ENCODE results near the gene SULF2. TPM values are rescaled to one million over a fixed set of nuclear protein-coding genes. Genes with fewer than 3 reads are reported as not detected.

Gene SULF2
- total and polyA plus RNA-seq, 2 donors: 34.7 to 40.3 TPM

DNA sequence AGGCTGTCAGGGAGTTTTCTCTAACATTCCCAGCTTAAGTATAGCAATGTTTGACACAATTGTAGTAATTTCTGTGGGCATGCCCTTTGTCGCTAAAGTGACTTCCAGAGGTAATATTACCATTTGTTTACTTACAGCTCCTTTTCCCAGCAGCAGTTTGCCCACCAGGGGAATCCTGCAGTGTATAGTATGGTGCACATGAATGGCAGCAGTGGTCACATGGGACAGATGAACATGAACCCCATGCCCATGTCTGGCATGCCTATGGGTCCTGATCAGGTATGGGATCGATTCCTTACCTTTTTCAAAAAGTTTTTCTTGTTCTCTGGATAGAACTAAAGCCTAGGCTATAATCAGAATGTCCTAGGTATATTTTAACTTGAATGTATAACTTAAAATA, 132.5 kb downstream of the SULF2 start:
- DNase-seq (ENCODE audit: extremely low spot score): no peak
- WGBS: 95% methylated on average over 2 of the region's 2 CpGs

DNA sequence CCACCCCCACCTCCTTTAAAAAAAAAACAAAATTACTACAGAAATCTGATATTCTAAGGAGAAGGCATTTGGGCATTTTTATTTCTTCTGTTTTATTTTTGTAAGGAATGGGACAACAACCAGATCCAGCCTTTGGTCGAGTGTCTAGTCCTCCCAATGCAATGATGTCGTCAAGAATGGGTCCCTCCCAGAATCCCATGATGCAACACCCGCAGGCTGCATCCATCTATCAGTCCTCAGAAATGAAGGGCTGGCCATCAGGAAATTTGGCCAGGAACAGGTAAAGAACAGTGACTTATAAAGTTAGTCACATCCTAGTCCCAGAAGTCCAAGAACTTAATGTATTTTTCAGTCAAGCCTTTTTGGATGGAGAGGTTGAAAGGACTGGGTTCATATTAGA, 133.0 kb downstream of the SULF2 start:
- H3K4me1 ChIP-seq (ENCODE audit: insufficient read depth): no peaks in the 10 kb centered on the region
- H3K36me3 ChIP-seq (ENCODE audit: insufficient read depth): peaks cover 14% of the 10 kb centered on the region
- H3K27ac ChIP-seq (ENCODE audit: low read depth): no peak overlapping the region
- 77% methylated on average over 3 of the region's 3 CpGs for WGBS
- H3K4me3 ChIP-seq (ENCODE audit: low read depth, low read length): no peak overlapping the region
- DNase-seq (ENCODE audit: extremely low spot score): no peak

More for the DNA sequence above, 132.5 kb downstream of the SULF2 start:
- Histone ChIP-seq H3K36me3 (ENCODE audit: insufficient read depth) (peaks cover 14% of the 10 kb centered on the region), H3K27ac (ENCODE audit: low read depth) (no peak overlapping the region), H3K4me3 (ENCODE audit: low read depth, low read length) (no peak overlapping the region), H3K4me1 (ENCODE audit: insufficient read depth) (no peaks in the 10 kb centered on the region)

GRCh38 chr20:47648943-47649342, 136.3 kb downstream of the SULF2 start:
- no peak for DNase-seq (ENCODE audit: extremely low spot score)
- 83% methylated on average over 6 of the region's 6 CpGs for WGBS
- Histone ChIP-seq H3K4me1 (ENCODE audit: insufficient read depth) (no peaks in the 10 kb centered on the region), H3K4me3 (ENCODE audit: low read depth, low read length) (no peak overlapping the region), H3K36me3 (ENCODE audit: insufficient read depth) (peaks cover 15% of the 10 kb centered on the region), H3K27ac (ENCODE audit: low read depth) (no peak overlapping the region)

- Histone ChIP-seq H3K4me3 (ENCODE audit: low read depth, low read length) (no peak overlapping the region), H3K27ac (ENCODE audit: low read depth) (no peak overlapping the region), H3K4me1 (ENCODE audit: insufficient read depth) (no peaks in the 10 kb centered on the region), H3K36me3 (ENCODE audit: insufficient read depth) (peaks cover 10% of the 10 kb centered on the region)
- 88% methylated on average over 7 of the region's 7 CpGs for WGBS
- DNase-seq (ENCODE audit: extremely low spot score): no peak
Observed at GRCh38 chr20:47647994-47648393, 137.3 kb downstream of the SULF2 start.

DNA sequence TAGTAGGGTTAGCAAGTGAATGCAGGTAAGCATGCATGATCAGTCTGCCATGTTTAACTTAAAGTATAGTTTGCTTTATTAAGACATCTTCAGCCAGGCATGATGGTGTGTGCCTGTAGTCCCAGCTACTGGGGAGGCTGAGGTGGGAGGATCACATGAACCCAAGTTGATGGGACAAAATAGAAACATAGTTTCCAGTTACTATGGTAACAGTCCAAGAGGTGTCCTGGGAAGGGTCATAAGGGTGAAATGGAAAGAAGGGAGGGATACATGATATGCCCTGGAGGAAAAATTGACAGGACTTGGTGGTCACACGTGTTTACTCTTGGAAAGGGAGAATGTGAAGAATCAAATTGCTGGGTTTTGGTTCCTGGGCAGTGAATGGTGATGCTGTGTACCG, 139.6 kb downstream of the SULF2 start:
- no peak overlapping the region for H3K27ac ChIP-seq (ENCODE audit: low read depth)
- peaks cover 7% of the 10 kb centered on the region for H3K36me3 ChIP-seq (ENCODE audit: insufficient read depth)
- no peak for DNase-seq (ENCODE audit: extremely low spot score)
- WGBS: 65% methylated on average over 2 of the region's 2 CpGs
- no peak overlapping the region for H3K4me3 ChIP-seq (ENCODE audit: low read depth, low read length)
- H3K4me1 ChIP-seq (ENCODE audit: insufficient read depth): no peaks in the 10 kb centered on the region

DNA sequence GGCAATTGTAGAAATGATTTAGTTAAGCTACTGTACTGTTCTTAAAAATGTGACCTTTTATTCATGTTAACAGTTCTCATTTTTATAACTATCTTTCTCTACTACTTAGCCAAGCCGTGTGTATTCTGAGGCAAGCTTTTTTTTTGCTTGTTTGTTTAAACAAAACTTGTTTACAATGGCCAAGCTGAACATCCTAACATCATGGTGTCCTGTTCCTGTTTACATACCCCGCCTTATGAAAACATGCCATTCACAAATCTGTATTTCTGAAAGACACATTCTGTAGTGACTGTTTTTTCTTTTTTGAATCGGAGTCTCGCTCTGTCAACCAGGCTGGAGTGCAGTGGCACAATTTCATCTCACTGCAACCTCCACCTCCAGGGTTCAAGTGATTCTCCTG, 142.7 kb downstream of the SULF2 start:
- H3K36me3 ChIP-seq (ENCODE audit: insufficient read depth): peaks cover 8% of the 10 kb centered on the region
- DNase-seq (ENCODE audit: extremely low spot score): no peak
- H3K4me1 ChIP-seq (ENCODE audit: insufficient read depth): no peaks in the 10 kb centered on the region
- no peak overlapping the region for H3K27ac ChIP-seq (ENCODE audit: low read depth)
- H3K4me3 ChIP-seq (ENCODE audit: low read depth, low read length): no peak overlapping the region
- WGBS: 84% methylated on average over 4 of the region's 4 CpGs

DNA sequence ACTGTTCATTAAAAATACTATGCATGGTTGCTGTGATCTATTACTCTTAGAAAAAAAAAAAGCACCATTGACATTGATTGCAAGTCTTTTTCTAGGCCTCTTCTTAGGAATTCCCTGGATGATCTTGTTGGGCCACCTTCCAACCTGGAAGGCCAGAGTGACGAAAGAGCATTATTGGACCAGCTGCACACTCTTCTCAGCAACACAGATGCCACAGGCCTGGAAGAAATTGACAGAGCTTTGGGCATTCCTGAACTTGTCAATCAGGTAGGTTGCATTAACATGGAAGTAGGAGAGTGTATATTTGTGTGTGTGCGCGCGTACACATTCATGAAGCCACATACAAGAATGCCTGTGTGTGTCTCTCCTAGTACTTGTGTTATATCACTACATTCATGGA, 143.2 kb downstream of the SULF2 start:
- H3K4me3 ChIP-seq (ENCODE audit: low read depth, low read length): no peak overlapping the region
- WGBS: 93% methylated on average over 4 of the region's 4 CpGs
- H3K27ac ChIP-seq (ENCODE audit: low read depth): no peak overlapping the region
- DNase-seq (ENCODE audit: extremely low spot score): no peak
- no peaks in the 10 kb centered on the region for H3K4me1 ChIP-seq (ENCODE audit: insufficient read depth)
- peaks cover 7% of the 10 kb centered on the region for H3K36me3 ChIP-seq (ENCODE audit: insufficient read depth)

DNA sequence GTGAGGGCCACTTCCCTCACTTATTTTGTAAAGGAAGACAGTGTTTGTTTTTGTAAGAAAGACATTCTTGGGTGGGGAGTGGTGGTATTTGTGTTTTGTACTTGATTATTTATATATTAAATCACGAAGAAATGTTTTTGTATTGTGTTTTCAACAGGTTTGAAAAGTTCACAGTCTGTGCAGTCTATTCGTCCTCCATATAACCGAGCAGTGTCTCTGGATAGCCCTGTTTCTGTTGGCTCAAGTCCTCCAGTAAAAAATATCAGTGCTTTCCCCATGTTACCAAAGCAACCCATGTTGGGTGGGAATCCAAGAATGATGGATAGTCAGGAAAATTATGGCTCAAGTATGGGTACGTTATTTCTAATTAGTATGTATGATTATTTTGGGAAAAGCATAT, 146.4 kb downstream of the SULF2 start:
- H3K36me3 ChIP-seq (ENCODE audit: insufficient read depth): peaks cover 12% of the 10 kb centered on the region
- H3K27ac ChIP-seq (ENCODE audit: low read depth): no peak overlapping the region
- 53% methylated on average over 4 of the region's 4 CpGs for WGBS
- no peaks in the 10 kb centered on the region for H3K4me1 ChIP-seq (ENCODE audit: insufficient read depth)
- H3K4me3 ChIP-seq (ENCODE audit: low read depth, low read length): no peak overlapping the region
- no peak for DNase-seq (ENCODE audit: extremely low spot score)

DNA sequence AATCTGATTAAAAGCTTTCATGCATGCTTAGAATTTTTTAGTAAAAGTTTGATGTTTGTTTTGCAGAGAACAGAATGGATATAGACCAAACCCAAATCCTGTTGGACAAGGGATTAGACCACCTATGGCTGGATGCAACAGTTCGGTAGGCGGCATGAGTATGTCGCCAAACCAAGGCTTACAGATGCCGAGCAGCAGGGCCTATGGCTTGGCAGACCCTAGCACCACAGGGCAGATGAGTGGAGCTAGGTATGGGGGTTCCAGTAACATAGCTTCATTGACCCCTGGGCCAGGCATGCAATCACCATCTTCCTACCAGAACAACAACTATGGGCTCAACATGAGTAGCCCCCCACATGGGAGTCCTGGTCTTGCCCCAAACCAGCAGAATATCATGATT, 150.0 kb downstream of the SULF2 start:
- peaks cover 10% of the 10 kb centered on the region for H3K36me3 ChIP-seq (ENCODE audit: insufficient read depth)
- 98% methylated on average over 4 of the region's 4 CpGs for WGBS
- H3K4me1 ChIP-seq (ENCODE audit: insufficient read depth): no peaks in the 10 kb centered on the region
- no peak overlapping the region for H3K4me3 ChIP-seq (ENCODE audit: low read depth, low read length)
- no peak overlapping the region for H3K27ac ChIP-seq (ENCODE audit: low read depth)
- DNase-seq (ENCODE audit: extremely low spot score): no peak

GRCh38 chr20:47631078-47631477, 154.2 kb downstream of the SULF2 start:
- Histone ChIP-seq H3K36me3 (ENCODE audit: insufficient read depth) (peaks cover 5% of the 10 kb centered on the region), H3K4me1 (ENCODE audit: insufficient read depth) (no peaks in the 10 kb centered on the region), H3K4me3 (ENCODE audit: low read depth, low read length) (no peak overlapping the region), H3K27ac (ENCODE audit: low read depth) (no peak overlapping the region)
- DNase-seq (ENCODE audit: extremely low spot score): no peak

DNA sequence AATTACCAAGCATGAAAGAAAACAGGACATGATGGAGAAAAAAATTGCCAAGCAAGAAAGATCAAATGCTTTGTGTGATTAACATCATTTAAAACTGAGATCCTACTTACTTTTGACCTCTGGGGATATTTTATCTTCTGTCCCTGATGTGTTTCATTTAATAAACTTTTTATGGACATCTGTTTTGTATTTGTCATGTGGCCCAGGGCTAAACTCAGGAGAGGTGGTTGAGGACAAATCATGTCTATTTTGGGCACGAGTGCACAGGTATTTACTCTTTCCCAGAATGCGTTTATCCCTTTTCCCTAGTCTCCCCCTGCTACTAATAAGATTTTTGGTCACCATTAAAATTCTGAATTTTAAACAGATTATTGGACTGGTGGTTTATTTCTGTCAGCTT, 155.4 kb downstream of the SULF2 start:
- H3K36me3 ChIP-seq (ENCODE audit: insufficient read depth): peaks cover 1% of the 10 kb centered on the region
- H3K27ac ChIP-seq (ENCODE audit: low read depth): no peak overlapping the region
- H3K4me3 ChIP-seq (ENCODE audit: low read depth, low read length): no peak overlapping the region
- no peaks in the 10 kb centered on the region for H3K4me1 ChIP-seq (ENCODE audit: insufficient read depth)
- DNase-seq (ENCODE audit: extremely low spot score): no peak
- WGBS: 83% methylated on average over 2 of the region's 2 CpGs

DNA sequence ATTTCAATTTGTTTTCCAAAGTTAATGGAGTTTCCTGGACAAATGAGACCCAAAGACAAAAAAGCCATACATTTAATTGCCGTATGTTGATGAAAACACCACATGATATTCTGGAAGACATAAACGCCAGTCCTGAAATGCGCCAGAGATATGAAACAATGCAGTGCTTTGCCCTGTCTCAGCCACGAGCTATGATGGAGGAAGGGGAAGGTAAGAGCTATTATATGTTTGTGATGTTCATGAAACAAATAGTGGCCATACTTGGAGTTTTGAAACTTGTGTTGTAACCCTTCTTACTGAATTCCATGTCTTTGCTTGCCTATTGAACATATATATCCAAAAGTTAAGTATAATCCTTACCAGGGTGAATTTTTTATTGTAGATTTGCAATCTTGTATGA, 157.7 kb downstream of the SULF2 start:
- 88% methylated on average over 4 of the region's 4 CpGs for WGBS
- DNase-seq (ENCODE audit: extremely low spot score): no peak
- no peaks in the 10 kb centered on the region for H3K36me3 ChIP-seq (ENCODE audit: insufficient read depth)

GRCh38 chr20:47623206-47623605, 162.1 kb downstream of the SULF2 start:
- WGBS: 60% methylated on average over 2 of the region's 2 CpGs
- no peak overlapping the region for H3K4me3 ChIP-seq (ENCODE audit: low read depth, low read length)
- no peaks in the 10 kb centered on the region for H3K4me1 ChIP-seq (ENCODE audit: insufficient read depth)
- DNase-seq (ENCODE audit: extremely low spot score): no peak
- H3K36me3 ChIP-seq (ENCODE audit: insufficient read depth): no peaks in the 10 kb centered on the region
- no peak overlapping the region for H3K27ac ChIP-seq (ENCODE audit: low read depth)

More for the DNA sequence above, 157.7 kb downstream of the SULF2 start:
- Histone ChIP-seq H3K4me3 (ENCODE audit: low read depth, low read length) (no peak overlapping the region), H3K4me1 (ENCODE audit: insufficient read depth) (no peaks in the 10 kb centered on the region), H3K27ac (ENCODE audit: low read depth) (no peak overlapping the region)

DNA sequence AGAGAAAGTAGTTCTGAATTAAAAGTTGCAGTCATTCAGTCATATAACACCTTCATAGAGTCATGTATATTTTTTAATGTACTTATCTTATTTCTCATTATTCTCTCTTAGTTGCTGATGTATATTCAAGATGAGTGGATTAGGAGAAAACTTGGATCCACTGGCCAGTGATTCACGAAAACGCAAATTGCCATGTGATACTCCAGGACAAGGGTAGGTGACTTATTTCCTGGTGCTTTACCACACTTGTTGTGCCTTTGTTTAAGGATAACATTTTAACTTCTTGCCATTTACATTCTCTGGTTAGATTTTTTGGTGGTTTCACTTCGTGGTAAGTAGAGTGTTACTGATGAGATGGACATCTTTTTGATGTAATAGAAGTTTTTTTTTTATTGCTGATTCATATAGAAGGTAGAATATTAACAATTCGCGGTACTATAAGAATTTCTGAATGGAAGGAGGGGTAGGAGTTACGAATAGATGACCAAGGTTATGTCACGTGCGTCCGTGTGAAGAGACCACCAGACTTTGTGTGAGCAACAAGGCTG, 163.1 kb downstream of the SULF2 start:
- no peak overlapping the region for H3K27ac ChIP-seq (ENCODE audit: low read depth)
- H3K4me1 ChIP-seq (ENCODE audit: insufficient read depth): no peaks in the 10 kb centered on the region
- H3K4me3 ChIP-seq (ENCODE audit: low read depth, low read length): no peak overlapping the region
- WGBS: 94% methylated on average over 9 of the region's 9 CpGs
- no peaks in the 10 kb centered on the region for H3K36me3 ChIP-seq (ENCODE audit: insufficient read depth)
- DNase-seq (ENCODE audit: extremely low spot score): no peak

Measured in urinary bladder (tissue), 4 donors.